Measurements from ENCODE around the gene KAT2B.
A peak's percentile ranks its signal among the peaks of the same experiment; 100 is the strongest.

The KAT2B gene

DNA sequence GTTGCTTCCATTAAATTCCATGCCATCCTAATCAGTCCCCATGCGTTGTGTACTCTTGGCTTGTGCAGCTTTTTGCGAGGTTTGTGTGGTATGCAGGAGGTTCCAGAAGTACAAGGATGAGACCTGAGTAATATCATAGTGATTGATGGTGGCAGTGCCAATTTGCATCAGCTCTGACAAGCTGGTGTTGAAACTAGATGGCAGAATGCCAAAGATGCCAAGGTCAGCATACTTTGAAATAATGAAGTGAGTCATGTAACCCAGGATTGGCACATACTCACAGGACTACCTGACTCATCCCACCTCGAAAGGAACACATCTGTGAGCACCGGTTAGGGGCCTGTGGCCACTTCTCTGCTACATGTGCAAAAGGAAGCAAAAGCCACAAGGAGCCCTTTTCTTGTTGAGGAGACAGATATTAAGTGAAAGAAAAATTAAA, 14.3 kb downstream of the KAT2B start:
- no peak overlapping the region for H3K4me3 ChIP-seq (IDR thresholded peaks at IDR 0.05; ENCODE audit: insufficient read depth, low read depth, low read length)
- H3K4me2 ChIP-seq, result peak overlapping the region; percentile 87
- H3K27ac ChIP-seq, result peak overlapping the region; percentile 87
- peaks cover 77% of the 10 kb centered on the region for H3K4me1 ChIP-seq (ENCODE audit: low read depth, poor library complexity, severe bottlenecking)
- H3K9ac ChIP-seq, result peak overlapping the region; percentile 51; the same call in 1 of the 2 replicates
- H3K27me3 ChIP-seq (ENCODE audit: insufficient read depth, low read depth), result no peaks in the 10 kb centered on the region
- no peak overlapping the region for H2AFZ ChIP-seq (ENCODE audit: low read depth)
- TF ChIP-seq, protein P1, sequence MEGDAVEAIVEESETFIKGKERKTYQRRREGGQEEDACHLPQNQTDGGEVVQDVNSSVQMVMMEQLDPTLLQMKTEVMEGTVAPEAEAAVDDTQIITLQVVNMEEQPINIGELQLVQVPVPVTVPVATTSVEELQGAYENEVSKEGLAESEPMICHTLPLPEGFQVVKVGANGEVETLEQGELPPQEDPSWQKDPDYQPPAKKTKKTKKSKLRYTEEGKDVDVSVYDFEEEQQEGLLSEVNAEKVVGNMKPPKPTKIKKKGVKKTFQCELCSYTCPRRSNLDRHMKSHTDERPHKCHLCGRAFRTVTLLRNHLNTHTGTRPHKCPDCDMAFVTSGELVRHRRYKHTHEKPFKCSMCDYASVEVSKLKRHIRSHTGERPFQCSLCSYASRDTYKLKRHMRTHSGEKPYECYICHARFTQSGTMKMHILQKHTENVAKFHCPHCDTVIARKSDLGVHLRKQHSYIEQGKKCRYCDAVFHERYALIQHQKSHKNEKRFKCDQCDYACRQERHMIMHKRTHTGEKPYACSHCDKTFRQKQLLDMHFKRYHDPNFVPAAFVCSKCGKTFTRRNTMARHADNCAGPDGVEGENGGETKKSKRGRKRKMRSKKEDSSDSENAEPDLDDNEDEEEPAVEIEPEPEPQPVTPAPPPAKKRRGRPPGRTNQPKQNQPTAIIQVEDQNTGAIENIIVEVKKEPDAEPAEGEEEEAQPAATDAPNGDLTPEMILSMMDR (conservative IDR thresholded peaks at IDR 0.05; ENCODE audit: low read depth, low read length), result no peak
- peaks cover 65% of the 10 kb centered on the region for H3K79me2 ChIP-seq (ENCODE audit: insufficient read depth, low read depth)
- no peaks in the 10 kb centered on the region for H3K36me3 ChIP-seq (ENCODE audit: insufficient read depth)
- H4K20me1 ChIP-seq (ENCODE audit: insufficient read depth), result no peaks in the 10 kb centered on the region

DNA sequence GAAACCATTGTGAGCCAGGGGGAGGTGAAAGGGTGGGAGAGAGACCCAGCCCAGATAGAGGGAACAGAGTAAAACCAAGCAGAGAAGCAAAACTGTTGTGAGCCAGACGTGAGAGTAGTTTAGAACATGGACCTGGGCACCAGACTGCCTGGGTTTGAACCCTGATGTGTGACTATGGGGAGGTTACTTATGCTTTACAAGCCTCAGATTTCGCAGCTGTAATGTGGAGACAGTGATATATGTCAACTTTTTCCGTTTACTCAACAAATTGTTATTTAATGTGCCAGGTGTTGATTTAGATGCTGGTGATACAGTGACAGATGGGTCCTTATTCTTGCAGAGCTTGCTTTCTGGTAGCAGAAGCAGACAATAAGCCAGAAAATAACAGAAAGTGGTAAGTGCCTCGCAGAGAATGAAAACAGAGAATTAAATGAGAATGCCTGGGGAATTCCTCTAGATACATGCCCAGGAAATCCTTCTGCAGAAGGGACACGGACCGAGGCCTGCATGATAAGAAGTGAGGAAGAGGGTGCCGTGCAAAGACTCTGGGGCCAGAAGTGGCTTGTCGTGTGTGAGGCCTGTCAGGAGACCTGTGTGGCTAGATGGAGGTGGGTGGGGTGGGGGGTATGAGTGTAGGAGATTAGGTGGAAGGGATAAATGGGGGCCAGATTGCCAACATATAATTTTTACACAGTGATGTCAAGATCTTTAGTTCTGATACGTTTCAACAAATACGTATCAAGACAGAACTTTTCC, 15.0 kb downstream of the KAT2B start:
- Histone ChIP-seq H3K4me3 (IDR thresholded peaks at IDR 0.05; ENCODE audit: insufficient read depth, low read depth, low read length) (no peak overlapping the region), H3K27me3 (ENCODE audit: insufficient read depth, low read depth) (no peaks in the 10 kb centered on the region), H3K4me1 (ENCODE audit: low read depth, poor library complexity, severe bottlenecking) (peaks cover 72% of the 10 kb centered on the region), H3K36me3 (ENCODE audit: insufficient read depth) (no peaks in the 10 kb centered on the region), H3K27ac (peak overlapping the region; percentile 87), H3K9ac (peak overlapping the region; percentile 51; the same call in 1 of the 2 replicates), H3K4me2 (peak overlapping the region; percentile 87; the same call in 1 of the 2 replicates), H3K79me2 (ENCODE audit: insufficient read depth, low read depth) (peaks cover 71% of the 10 kb centered on the region), H4K20me1 (ENCODE audit: insufficient read depth) (no peaks in the 10 kb centered on the region), H2AFZ (ENCODE audit: low read depth) (no peak overlapping the region)
- TF ChIP-seq, protein P1 (conservative IDR thresholded peaks at IDR 0.05; ENCODE audit: low read depth, low read length), result no peak

DNA sequence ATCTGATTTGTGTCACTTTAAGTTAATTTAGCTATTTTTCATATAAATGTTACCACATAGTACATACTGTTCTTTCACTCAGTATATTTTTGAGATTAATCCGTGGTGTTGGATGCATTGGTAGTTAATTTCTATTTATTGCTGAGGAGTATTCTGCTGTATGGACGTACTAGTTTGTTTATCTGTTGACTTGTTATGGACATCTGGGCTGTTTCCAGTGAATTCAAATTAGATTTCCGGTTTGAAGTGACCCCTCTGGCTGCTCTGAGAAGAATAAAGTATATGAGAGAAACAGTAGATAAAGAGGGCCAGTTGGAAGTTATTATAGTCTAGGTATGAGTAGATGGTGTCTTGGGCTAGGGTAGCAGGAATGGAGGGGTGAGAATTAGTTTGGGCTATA, 15.6 kb downstream of the KAT2B start:
- Histone ChIP-seq H3K4me2 (peak overlapping the region; percentile 87), H3K36me3 (ENCODE audit: insufficient read depth) (no peaks in the 10 kb centered on the region), H3K79me2 (ENCODE audit: insufficient read depth, low read depth) (peaks cover 71% of the 10 kb centered on the region), H3K27me3 (ENCODE audit: insufficient read depth, low read depth) (no peaks in the 10 kb centered on the region), H4K20me1 (ENCODE audit: insufficient read depth) (no peaks in the 10 kb centered on the region), H3K9ac (peak overlapping the region; percentile 51; the same call in 1 of the 2 replicates), H3K4me1 (ENCODE audit: low read depth, poor library complexity, severe bottlenecking) (peaks cover 72% of the 10 kb centered on the region), H3K27ac (peak overlapping the region; percentile 87), H3K4me3 (IDR thresholded peaks at IDR 0.05; ENCODE audit: insufficient read depth, low read depth, low read length) (no peak overlapping the region), H2AFZ (ENCODE audit: low read depth) (no peak overlapping the region)
- TF ChIP-seq, protein P1 (conservative IDR thresholded peaks at IDR 0.05; ENCODE audit: low read depth, low read length), result no peak

DNA sequence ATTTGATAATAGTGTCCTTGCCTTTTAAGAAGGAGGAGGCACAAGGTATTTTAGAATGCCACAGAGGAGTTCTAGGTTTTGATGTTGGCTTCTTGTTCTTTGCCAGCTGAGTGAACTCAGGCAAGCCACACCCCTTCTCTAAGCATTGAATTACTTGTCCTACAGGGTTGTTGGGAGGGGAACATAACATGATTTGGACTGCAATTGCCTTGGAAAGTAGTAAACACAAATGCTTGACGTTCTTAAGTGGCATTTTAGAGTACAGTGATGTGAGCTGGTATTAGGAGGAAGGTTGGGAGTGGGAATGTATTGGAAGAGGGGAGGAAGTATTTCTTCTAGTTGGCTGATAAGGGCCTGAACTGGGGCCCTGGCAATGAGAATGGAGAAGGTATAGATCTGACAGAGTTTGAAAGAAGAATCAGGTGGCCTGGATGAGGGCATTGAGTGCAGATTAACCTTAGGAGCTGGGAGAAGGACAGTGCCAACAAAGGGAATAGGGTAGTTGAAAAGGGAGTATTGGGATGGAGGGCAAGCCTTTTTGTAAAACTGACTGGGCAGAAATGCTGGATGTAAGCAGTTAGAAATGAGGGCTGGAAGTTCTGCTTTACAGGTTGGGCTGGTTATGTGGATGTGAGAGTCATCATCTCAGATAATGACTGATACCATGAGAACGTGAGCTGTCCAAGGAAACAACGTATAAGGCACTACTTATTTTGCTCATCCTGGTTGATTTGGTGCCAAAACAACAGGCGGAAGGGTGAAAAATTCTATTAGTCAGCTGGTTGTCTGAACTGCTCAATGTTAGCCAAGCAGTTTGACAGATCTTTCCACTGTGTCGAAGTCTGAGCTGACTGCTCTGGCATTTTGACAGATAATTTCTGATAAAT, 16.7 kb downstream of the KAT2B start:
- peak overlapping the region; percentile 87 for H3K4me2 ChIP-seq
- H3K4me3 ChIP-seq (IDR thresholded peaks at IDR 0.05; ENCODE audit: insufficient read depth, low read depth, low read length), result no peak overlapping the region
- H3K4me1 ChIP-seq (ENCODE audit: low read depth, poor library complexity, severe bottlenecking), result peaks cover 75% of the 10 kb centered on the region
- no peaks in the 10 kb centered on the region for H4K20me1 ChIP-seq (ENCODE audit: insufficient read depth)
- H3K36me3 ChIP-seq (ENCODE audit: insufficient read depth), result no peaks in the 10 kb centered on the region
- H3K27ac ChIP-seq, result peak overlapping the region; percentile 87
- H3K9ac ChIP-seq, result no peak overlapping the region; the same call in 1 of the 2 replicates
- H2AFZ ChIP-seq (ENCODE audit: low read depth), result no peak overlapping the region
- TF ChIP-seq, protein P1 (conservative IDR thresholded peaks at IDR 0.05; ENCODE audit: low read depth, low read length), result no peak
- H3K79me2 ChIP-seq (ENCODE audit: insufficient read depth, low read depth), result peaks cover 66% of the 10 kb centered on the region
- H3K27me3 ChIP-seq (ENCODE audit: insufficient read depth, low read depth), result no peaks in the 10 kb centered on the region
